ENCODE data around the gene RAD50. TPM values are rescaled to one million over a fixed set of nuclear protein-coding genes. Genes with fewer than 3 reads are reported as not detected.

Gene RAD50
- total and polyA plus RNA-seq, 12 donors, result 5.4 to 41.6 (median 28.7) TPM

- Histone ChIP-seq H3K4me1 (replicated peaks in 1 of 2) (peaks cover 0 to 6% of the 10 kb centered on the region in 2 donors), H3K4me3 (no peak overlapping the region), H3K36me3 (replicated peaks in 1 of 2) (no peaks in the 10 kb centered on the region), H3K9me3 (replicated peaks in 1 of 3) (no peaks in the 10 kb centered on the region), H3K27me3 (no peaks in the 10 kb centered on the region), H3K27ac (no peak overlapping the region)
- peak in 1 of 7 donors; percentile 27 for DNase-seq
- TF ChIP-seq, protein P1, sequence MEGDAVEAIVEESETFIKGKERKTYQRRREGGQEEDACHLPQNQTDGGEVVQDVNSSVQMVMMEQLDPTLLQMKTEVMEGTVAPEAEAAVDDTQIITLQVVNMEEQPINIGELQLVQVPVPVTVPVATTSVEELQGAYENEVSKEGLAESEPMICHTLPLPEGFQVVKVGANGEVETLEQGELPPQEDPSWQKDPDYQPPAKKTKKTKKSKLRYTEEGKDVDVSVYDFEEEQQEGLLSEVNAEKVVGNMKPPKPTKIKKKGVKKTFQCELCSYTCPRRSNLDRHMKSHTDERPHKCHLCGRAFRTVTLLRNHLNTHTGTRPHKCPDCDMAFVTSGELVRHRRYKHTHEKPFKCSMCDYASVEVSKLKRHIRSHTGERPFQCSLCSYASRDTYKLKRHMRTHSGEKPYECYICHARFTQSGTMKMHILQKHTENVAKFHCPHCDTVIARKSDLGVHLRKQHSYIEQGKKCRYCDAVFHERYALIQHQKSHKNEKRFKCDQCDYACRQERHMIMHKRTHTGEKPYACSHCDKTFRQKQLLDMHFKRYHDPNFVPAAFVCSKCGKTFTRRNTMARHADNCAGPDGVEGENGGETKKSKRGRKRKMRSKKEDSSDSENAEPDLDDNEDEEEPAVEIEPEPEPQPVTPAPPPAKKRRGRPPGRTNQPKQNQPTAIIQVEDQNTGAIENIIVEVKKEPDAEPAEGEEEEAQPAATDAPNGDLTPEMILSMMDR (IDR thresholded peaks at IDR 0.05), result no peak
- no peak for TF ChIP-seq POLR2A (IDR thresholded peaks at IDR 0.05)
- 96 to 97% (median 96%) methylated on average over 11 to 15 of the region's 15 CpGs for WGBS, 4 donors
- intact Hi-C loops (cut with DNase I), result no loop called here
Measured at GRCh38 chr5:132679717-132680380, 123.1 kb downstream of the RAD50 start.

DNA sequence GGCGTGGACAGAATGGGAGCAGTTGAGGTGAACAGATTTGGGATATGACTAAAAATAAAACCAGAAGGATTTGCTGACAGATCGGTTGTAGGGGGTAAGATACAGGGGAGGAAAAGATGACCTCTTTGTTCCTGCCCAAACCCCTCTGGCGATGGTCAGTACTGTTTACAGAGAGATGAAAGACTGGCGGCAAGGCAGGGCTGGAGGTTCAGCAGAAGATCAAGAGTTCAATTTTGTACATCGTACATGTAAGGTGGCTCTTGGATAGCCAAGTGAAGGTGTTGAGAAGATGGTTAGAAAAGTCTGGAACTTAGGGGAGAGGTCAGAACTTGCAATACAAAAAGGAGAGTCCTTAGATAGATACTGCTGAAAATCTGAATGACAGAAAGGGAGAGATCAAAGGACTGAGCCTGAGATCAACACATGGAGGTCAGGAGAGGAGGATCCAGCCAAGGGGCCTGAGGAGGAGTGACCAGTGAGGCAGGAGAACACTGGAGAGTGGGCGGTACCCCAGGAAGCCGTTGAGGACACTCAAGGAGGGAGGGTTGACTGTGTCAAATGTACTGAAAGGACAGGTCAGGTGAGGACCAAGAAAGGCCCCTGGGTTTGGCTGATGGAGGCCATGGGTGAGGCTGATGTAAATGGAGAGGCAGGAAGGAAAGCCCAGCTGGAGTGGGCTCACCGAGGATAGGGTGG, 124.2 kb downstream of the RAD50 start:
- no peak overlapping the region for H3K27ac ChIP-seq
- no peaks in the 10 kb centered on the region for H3K27me3 ChIP-seq
- peaks cover 0 to 6% of the 10 kb centered on the region in 2 donors for H3K4me1 ChIP-seq (replicated peaks in 1 of 2)
- no peaks in the 10 kb centered on the region for H3K9me3 ChIP-seq (replicated peaks in 1 of 3)
- TF ChIP-seq POLR2A (IDR thresholded peaks at IDR 0.05), result no peak
- TF ChIP-seq, protein P1 (IDR thresholded peaks at IDR 0.05), result no peak
- 91 to 95% (median 93%) methylated on average over 8 of the region's 8 CpGs for WGBS, 4 donors
- H3K4me3 ChIP-seq, result no peak overlapping the region
- H3K36me3 ChIP-seq (replicated peaks in 1 of 2), result no peaks in the 10 kb centered on the region
- intact Hi-C loops (cut with DNase I), result no loop called here
- DNase-seq, result peak in 1 of 7 donors; percentile 24

DNA sequence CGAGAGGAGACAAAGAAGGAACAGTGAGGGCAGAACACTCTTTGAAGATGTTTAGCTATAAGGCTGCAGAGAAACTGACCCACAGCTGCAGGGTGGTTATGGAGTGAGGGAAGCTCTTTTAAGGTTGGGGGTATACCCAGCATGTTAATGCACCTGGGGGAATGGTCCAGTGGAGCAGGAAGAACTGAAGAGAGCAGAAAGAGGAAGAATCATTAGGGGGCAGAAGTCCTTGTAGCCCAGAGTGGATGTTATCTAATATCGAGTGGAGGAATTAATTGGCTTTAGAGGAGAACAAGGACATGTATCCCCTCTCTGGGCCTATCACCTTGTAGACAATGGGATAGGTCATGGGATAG, 124.7 kb downstream of the RAD50 start:
- 86 to 93% (median 89%) methylated on average over 2 of the region's 2 CpGs for WGBS, 4 donors
- Histone ChIP-seq H3K9me3 (replicated peaks in 1 of 3) (no peaks in the 10 kb centered on the region), H3K27me3 (no peaks in the 10 kb centered on the region), H3K4me3 (no peak overlapping the region), H3K36me3 (replicated peaks in 1 of 2) (no peaks in the 10 kb centered on the region), H3K27ac (no peak overlapping the region), H3K4me1 (replicated peaks in 1 of 2) (peaks cover 0 to 6% of the 10 kb centered on the region in 2 donors)
- DNase-seq, result no peak
- no peak for TF ChIP-seq POLR2A (IDR thresholded peaks at IDR 0.05)
- TF ChIP-seq, protein P1 (IDR thresholded peaks at IDR 0.05), result no peak
- intact Hi-C loops (cut with DNase I), result no loop called here

DNA sequence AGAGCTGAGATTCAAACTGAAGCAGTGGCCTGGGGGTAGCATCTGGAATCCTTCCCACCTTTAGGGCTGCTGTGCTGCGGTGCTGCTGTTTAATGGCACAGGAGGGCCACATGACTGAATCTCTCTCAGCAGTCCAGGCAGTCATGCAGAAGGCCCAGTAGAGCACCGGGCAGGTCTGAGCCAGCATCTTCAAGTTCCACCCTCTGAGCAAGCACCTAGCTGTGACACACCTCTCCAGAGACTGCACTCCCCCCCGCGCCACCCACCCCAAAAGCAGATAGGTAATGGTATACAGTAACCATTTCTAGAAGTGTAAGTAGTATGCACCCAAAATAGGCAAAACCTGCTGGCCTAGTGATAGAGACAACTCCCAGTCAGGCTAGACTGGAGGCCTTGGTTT, 125.2 kb downstream of the RAD50 start:
- WGBS, 4 donors, result 87 to 100% (median 95%) methylated on average over 3 to 4 of the region's 4 CpGs

More for the DNA sequence above, 125.2 kb downstream of the RAD50 start:
- H3K9me3 ChIP-seq (replicated peaks in 1 of 3), result no peaks in the 10 kb centered on the region
- H3K27me3 ChIP-seq, result no peaks in the 10 kb centered on the region
- H3K27ac ChIP-seq, result no peak overlapping the region
- peak in 1 of 7 donors; percentile 10 for DNase-seq
- H3K36me3 ChIP-seq (replicated peaks in 1 of 2), result no peaks in the 10 kb centered on the region
- peaks cover 0 to 3% of the 10 kb centered on the region in 2 donors for H3K4me1 ChIP-seq (replicated peaks in 1 of 2)
- H3K4me3 ChIP-seq, result no peak overlapping the region
- TF ChIP-seq, protein P1 (IDR thresholded peaks at IDR 0.05), result no peak
- no peak for TF ChIP-seq POLR2A (IDR thresholded peaks at IDR 0.05)
- intact Hi-C loops (cut with DNase I), result no loop called here

Data from adrenal gland (tissue), 12 donors.